Osteocyte (in vitro differentiated cells): ENCODE data around the gene EXOC5. TPM values are rescaled to one million over a fixed set of nuclear protein-coding genes. Genes with fewer than 3 reads are reported as not detected.
"Not testable (repeated sequence)": the region's sequence is repeated elsewhere in the genome, so short reads cannot be mapped to it uniquely, and the experiment has no call there.

ENCODE experiments used
- DNase-seq: peaks from one replicate; pipeline ENCODE4 v3.0.0; 2021; ENCODE audit warnings: mixed read lengths; ENCODE audit not compliant: unreplicated experiment; ENCODE audit errors: extremely low spot score
- H3K27ac Mint-ChIP-seq: one replicate; pipeline ENCODE4 v1.8.0; 2021; ENCODE audit warnings: mild to moderate bottlenecking, mixed read lengths; ENCODE audit not compliant: unreplicated experiment
- H3K27me3 Mint-ChIP-seq: one replicate; pipeline ENCODE4 v1.8.0; 2021; ENCODE audit warnings: mixed read lengths; ENCODE audit not compliant: unreplicated experiment
- H3K36me3 Mint-ChIP-seq: one replicate; pipeline ENCODE4 v1.8.0; 2021; ENCODE audit warnings: mixed read lengths; ENCODE audit not compliant: unreplicated experiment
- H3K4me1 Mint-ChIP-seq: one replicate; pipeline ENCODE4 v1.8.0; 2021; ENCODE audit warnings: mixed read lengths; ENCODE audit not compliant: unreplicated experiment
- H3K4me3 Mint-ChIP-seq: one replicate; pipeline ENCODE4 v1.8.0; 2021; ENCODE audit warnings: mild to moderate bottlenecking, moderate library complexity, mixed read lengths; ENCODE audit not compliant: unreplicated experiment
- H3K9me3 Mint-ChIP-seq: one replicate; pipeline ENCODE4 v1.8.0; 2021; ENCODE audit warnings: mixed read lengths; ENCODE audit not compliant: unreplicated experiment
- CTCF ChIP-seq: fragments of 200-600 bp; sonication (generic); IDR thresholded peaks from 2 replicates; pipeline ENCODE4 v1.5.0; 2021; ENCODE audit warnings: antibody characterized with exemption, mild to moderate bottlenecking, moderate library complexity
- total RNA-seq: library from RNA; stranded (reverse); gene quantifications from 2 replicates; pipeline ENCODE4 v1.2.1, GENCODE V29; 2021

EXOC5 gene
- total RNA-seq, 1 donor from 2014 or later = 72.3 TPM

DNA sequence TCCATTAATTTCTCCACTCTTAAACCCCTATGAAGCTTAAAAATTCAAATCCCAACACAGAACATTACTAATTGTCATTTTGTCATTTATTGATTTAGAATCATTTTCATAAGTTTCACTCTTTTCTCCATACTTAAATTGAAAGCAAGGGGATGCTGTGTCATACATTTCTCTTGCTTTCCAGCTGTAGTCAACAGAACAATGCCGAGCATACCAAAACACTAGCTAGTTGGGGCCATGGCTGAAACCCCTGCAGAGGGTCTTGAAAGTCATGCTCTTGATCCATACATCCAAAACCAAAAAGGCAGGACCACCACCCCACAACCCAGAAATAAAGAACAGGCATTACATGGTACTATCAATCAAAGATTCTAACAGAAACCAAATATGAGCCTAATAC lies 9.0 kb downstream of the EXOC5 start:
- DNase-seq = no peak
- no peaks in the 10 kb centered on the region for H3K9me3 Mint-ChIP-seq
- H3K4me3 Mint-ChIP-seq = no peak overlapping the region
- H3K27ac Mint-ChIP-seq = peak overlapping the region; percentile 11
- peaks cover 10% of the 10 kb centered on the region for H3K4me1 Mint-ChIP-seq
- H3K27me3 Mint-ChIP-seq = no peaks in the 10 kb centered on the region
- peaks cover 2% of the 10 kb centered on the region for H3K36me3 Mint-ChIP-seq
- TF ChIP-seq CTCF = no peak

GRCh38 chr14:57258221-57258620 lies 10.5 kb downstream of the EXOC5 start:
- H3K27ac Mint-ChIP-seq, H3K9me3 Mint-ChIP-seq, H3K4me3 Mint-ChIP-seq, DNase-seq, H3K4me1 Mint-ChIP-seq, H3K27me3 Mint-ChIP-seq, H3K36me3 Mint-ChIP-seq: not testable (repeated sequence)

- DNase-seq = no peak
- H3K4me1 Mint-ChIP-seq = peaks cover 21% of the 10 kb centered on the region
- no peaks in the 10 kb centered on the region for H3K9me3 Mint-ChIP-seq
- no peak overlapping the region for H3K27ac Mint-ChIP-seq
- no peak overlapping the region for H3K4me3 Mint-ChIP-seq
- no peaks in the 10 kb centered on the region for H3K27me3 Mint-ChIP-seq
- peaks cover 2% of the 10 kb centered on the region for H3K36me3 Mint-ChIP-seq
- TF ChIP-seq CTCF = no peak
Observed at GRCh38 chr14:57254884-57255283, 13.8 kb downstream of the EXOC5 start.

GRCh38 chr14:57246933-57247657 lies 21.6 kb downstream of the EXOC5 start:
- Mint-ChIP-seq H3K4me3 (no peak overlapping the region), H3K9me3 (no peaks in the 10 kb centered on the region), H3K27ac (no peak overlapping the region), H3K27me3 (no peaks in the 10 kb centered on the region), H3K36me3 (peaks cover 4% of the 10 kb centered on the region), H3K4me1 (peaks cover 22% of the 10 kb centered on the region)
- TF ChIP-seq CTCF = no peak
- no peak for DNase-seq

DNA sequence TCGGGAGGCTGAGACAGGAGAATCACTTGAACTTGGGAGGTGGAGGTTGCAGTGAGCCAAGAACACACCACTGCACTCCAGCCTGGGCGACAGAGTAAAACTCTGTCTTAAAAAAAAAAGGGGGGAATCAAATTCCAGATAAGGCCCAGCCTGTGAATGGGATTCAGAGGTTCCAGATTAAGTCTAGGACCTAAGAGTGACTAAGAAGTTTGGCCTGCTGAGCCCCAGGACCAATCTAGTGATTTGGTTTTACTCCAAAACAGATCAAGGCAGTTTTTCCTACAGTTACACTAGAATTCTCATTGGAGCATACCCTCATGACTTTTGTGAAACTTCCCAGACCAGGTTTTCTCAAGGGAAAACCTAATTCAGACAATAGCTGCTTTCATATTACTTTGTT lies 22.8 kb downstream of the EXOC5 start:
- H3K36me3 Mint-ChIP-seq = peaks cover 7% of the 10 kb centered on the region
- TF ChIP-seq CTCF = no peak
- peaks cover 12% of the 10 kb centered on the region for H3K4me1 Mint-ChIP-seq
- no peaks in the 10 kb centered on the region for H3K27me3 Mint-ChIP-seq
- no peak overlapping the region for H3K27ac Mint-ChIP-seq
- no peaks in the 10 kb centered on the region for H3K9me3 Mint-ChIP-seq
- no peak overlapping the region for H3K4me3 Mint-ChIP-seq
- DNase-seq = no peak
